ENCODE data around the gene IER2.

Gene IER2

DNA sequence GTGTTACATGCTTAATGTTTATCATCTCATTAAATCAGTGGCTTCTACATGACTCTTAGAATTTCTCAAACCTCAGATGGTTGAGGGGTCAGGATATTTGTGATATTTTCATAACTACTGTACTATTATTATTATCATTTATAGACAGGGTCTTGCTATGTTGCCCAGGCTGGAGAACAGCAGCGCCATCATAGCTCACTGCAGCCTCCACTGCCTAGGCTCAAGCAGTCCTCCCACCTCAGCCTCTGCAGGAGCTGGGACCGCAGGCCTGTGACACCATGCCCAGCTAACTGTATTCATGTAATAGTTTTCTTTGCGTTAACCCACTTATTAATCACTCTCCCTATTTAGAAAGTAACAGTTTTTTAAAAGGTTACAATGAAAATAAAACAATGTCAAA is 9.5 kb downstream of the IER2 start:
- H4K20me1 ChIP-seq (ENCODE audit: insufficient read depth, low read length) = no peaks in the 10 kb centered on the region
- H2AFZ ChIP-seq (ENCODE audit: low read length) = no peak overlapping the region
- H3K27ac ChIP-seq (ENCODE audit: low read depth, low read length, poor library complexity, severe bottlenecking) = no peak overlapping the region
- H3K4me3 ChIP-seq (ENCODE audit: low read depth, low read length, poor library complexity, severe bottlenecking) = no peak overlapping the region
- H3K36me3 ChIP-seq (ENCODE audit: insufficient read depth, low read length) = no peaks in the 10 kb centered on the region
- H3K27me3 ChIP-seq (ENCODE audit: insufficient read depth, low read length) = no peaks in the 10 kb centered on the region; the same call in 1 of the 2 replicates
- H3K79me2 ChIP-seq (ENCODE audit: insufficient read depth, low read length) = no peaks in the 10 kb centered on the region
- H3F3A ChIP-seq (ENCODE audit: insufficient read depth, low read length) = peaks cover 5% of the 10 kb centered on the region
- TF ChIP-seq CTCF (IDR thresholded peaks at IDR 0.05; ENCODE audit: low read length) (no peak), EZH2 (IDR thresholded peaks at IDR 0.05; ENCODE audit: borderline replicate concordance, low read length) (no peak)
- no peak overlapping the region for H3K9ac ChIP-seq (ENCODE audit: low read length)
- no peaks in the 10 kb centered on the region for H3K9me3 ChIP-seq (ENCODE audit: low read length)
- peaks cover 46% of the 10 kb centered on the region for H3K4me1 ChIP-seq (ENCODE audit: insufficient read depth, low read length, severe bottlenecking)
- no peaks in the 10 kb centered on the region for H3K9me2 ChIP-seq (ENCODE audit: low read depth, low read length)
- no peak overlapping the region for H3K4me2 ChIP-seq (ENCODE audit: low read length)

GRCh38 chr19:13160557-13160956 is 10.3 kb downstream of the IER2 start:
- H3K36me3 ChIP-seq (ENCODE audit: insufficient read depth, low read length) = no peaks in the 10 kb centered on the region
- peaks cover 5% of the 10 kb centered on the region for H3F3A ChIP-seq (ENCODE audit: insufficient read depth, low read length)
- no peak overlapping the region for H3K27ac ChIP-seq (ENCODE audit: low read depth, low read length, poor library complexity, severe bottlenecking)
- no peak overlapping the region for H3K9ac ChIP-seq (ENCODE audit: low read length)
- no peaks in the 10 kb centered on the region for H3K79me2 ChIP-seq (ENCODE audit: insufficient read depth, low read length)
- H3K27me3 ChIP-seq (ENCODE audit: insufficient read depth, low read length) = no peaks in the 10 kb centered on the region; the same call in 1 of the 2 replicates
- no peak overlapping the region for H2AFZ ChIP-seq (ENCODE audit: low read length)
- H3K4me1 ChIP-seq (ENCODE audit: insufficient read depth, low read length, severe bottlenecking) = peaks cover 38% of the 10 kb centered on the region
- H3K4me3 ChIP-seq (ENCODE audit: low read depth, low read length, poor library complexity, severe bottlenecking) = no peak overlapping the region
- no peaks in the 10 kb centered on the region for H4K20me1 ChIP-seq (ENCODE audit: insufficient read depth, low read length)
- H3K9me2 ChIP-seq (ENCODE audit: low read depth, low read length) = no peaks in the 10 kb centered on the region
- H3K4me2 ChIP-seq (ENCODE audit: low read length) = no peak overlapping the region
- TF ChIP-seq EZH2 (IDR thresholded peaks at IDR 0.05; ENCODE audit: borderline replicate concordance, low read length) (no peak), CTCF (IDR thresholded peaks at IDR 0.05; ENCODE audit: low read length) (no peak)
- H3K9me3 ChIP-seq (ENCODE audit: low read length) = no peaks in the 10 kb centered on the region

DNA sequence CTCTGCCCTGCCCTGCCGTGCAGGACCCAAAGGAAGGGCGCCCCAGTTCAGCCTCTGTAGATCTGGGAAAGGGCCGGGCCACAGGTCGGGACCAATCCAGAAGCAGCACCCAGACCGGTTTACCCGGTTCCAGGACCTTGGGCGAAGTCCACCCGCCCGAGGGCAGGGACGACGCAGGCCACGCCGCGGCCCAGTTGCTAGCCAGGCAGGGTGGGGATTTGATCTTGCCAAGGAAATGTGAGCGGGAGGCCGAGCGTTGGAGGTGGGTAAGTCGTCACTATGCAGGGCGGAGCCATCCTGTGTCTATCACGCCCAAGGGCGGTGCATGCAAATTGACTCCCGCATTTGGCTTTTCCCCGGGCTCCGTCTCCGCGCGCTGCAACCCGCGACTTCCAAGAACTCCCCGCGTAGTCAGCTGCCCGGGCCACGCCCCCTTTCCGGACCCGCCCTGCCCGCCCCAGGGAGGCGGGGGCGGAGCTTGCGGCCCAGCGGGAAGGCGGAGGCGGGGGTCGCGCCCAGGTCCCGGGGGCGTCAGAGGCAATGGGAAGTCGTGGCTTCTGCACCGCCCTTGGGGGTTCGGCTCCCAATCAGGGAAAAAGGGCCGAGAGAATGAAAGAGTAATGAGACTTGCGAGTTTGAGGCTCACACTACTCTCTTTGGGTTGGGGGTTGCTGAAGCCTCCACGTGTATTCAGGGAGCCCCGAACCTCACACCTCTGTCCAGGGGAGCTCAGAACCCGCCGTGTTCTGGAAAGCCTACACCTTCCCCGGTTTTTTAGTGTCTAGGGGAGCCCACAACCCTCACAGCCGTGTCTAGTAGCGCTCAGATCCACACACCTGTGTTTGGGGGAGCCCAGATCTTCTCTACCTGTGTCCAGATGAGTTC is 12.8 kb downstream of the IER2 start:
- no peaks in the 10 kb centered on the region for H3K9me2 ChIP-seq (ENCODE audit: low read depth, low read length)
- H3K27me3 ChIP-seq (ENCODE audit: insufficient read depth, low read length) = no peaks in the 10 kb centered on the region
- no peak overlapping the region for H2AFZ ChIP-seq (ENCODE audit: low read length)
- peak overlapping the region; percentile 63 for H3K27ac ChIP-seq (ENCODE audit: low read depth, low read length, poor library complexity, severe bottlenecking)
- peak overlapping the region; percentile 62 for H3K9ac ChIP-seq (ENCODE audit: low read length)
- H3K79me2 ChIP-seq (ENCODE audit: insufficient read depth, low read length) = no peaks in the 10 kb centered on the region
- H3K9me3 ChIP-seq (ENCODE audit: low read length) = no peaks in the 10 kb centered on the region
- peak overlapping the region; percentile 87 for H3K4me2 ChIP-seq (ENCODE audit: low read length)
- TF ChIP-seq CTCF (IDR thresholded peaks at IDR 0.05; ENCODE audit: low read length) (no peak), EZH2 (IDR thresholded peaks at IDR 0.05; ENCODE audit: borderline replicate concordance, low read length) (no peak)
- H4K20me1 ChIP-seq (ENCODE audit: insufficient read depth, low read length) = no peaks in the 10 kb centered on the region
- peak overlapping the region; percentile 61 for H3K4me3 ChIP-seq (ENCODE audit: low read depth, low read length, poor library complexity, severe bottlenecking)
- peaks cover 43% of the 10 kb centered on the region for H3K4me1 ChIP-seq (ENCODE audit: insufficient read depth, low read length, severe bottlenecking)
- H3F3A ChIP-seq (ENCODE audit: insufficient read depth, low read length) = no peaks in the 10 kb centered on the region
- H3K36me3 ChIP-seq (ENCODE audit: insufficient read depth, low read length) = no peaks in the 10 kb centered on the region
